Stimulated activated CD8-positive, alpha-beta memory T cell treated with anti-CD3 and anti-CD28 coated beads, Interleukin-7, amount 100 ng/mL, for 24 hours (primary cell): ENCODE data around the gene NES.

Experiments
- DNase-seq: peaks from one replicate; pipeline ENCODE4 v3.0.0-alpha.2; 2020; ENCODE audit warnings: low read depth

NES gene

GRCh38 chr1:156676820-156677615 lies at the start of gene NES:
TSS of gene NES (minus strand) at chr1:156677407. CDS start at chr1:156677264, 143 bp downstream.
- DNase-seq = no peak

GRCh38 chr1:156726549-156727226 lies 49.5 kb upstream of the NES start:
- DNase-seq = no peak

- DNase-seq = peak; percentile 55
These were observed 48.6 kb upstream of the NES start for GRCh38 chr1:156725683-156726280.

- DNase-seq = no peak
These were observed 44.3 kb upstream of the NES start for GRCh38 chr1:156721535-156721934.

- DNase-seq = no peak
These were observed 43.9 kb upstream of the NES start for GRCh38 chr1:156721131-156721530.

- DNase-seq = no peak
These were observed 40.1 kb upstream of the NES start for GRCh38 chr1:156717351-156717750.

- DNase-seq = no peak
These were observed 37.6 kb upstream of the NES start for GRCh38 chr1:156714830-156715229.

GRCh38 chr1:156712626-156713025 lies 35.4 kb upstream of the NES start:
- DNase-seq = no peak

- DNase-seq = no peak
These were observed 34.0 kb upstream of the NES start for GRCh38 chr1:156711011-156711817.

- DNase-seq = no peak
These were observed 32.7 kb upstream of the NES start for GRCh38 chr1:156709757-156710489.

GRCh38 chr1:156709031-156709430 lies 31.8 kb upstream of the NES start:
- no peak for DNase-seq

GRCh38 chr1:156708218-156708661 lies 31.0 kb upstream of the NES start:
- no peak for DNase-seq

- DNase-seq = no peak
These were observed 30.4 kb upstream of the NES start for GRCh38 chr1:156707417-156708217.

- DNase-seq = no peak
These were observed 29.6 kb upstream of the NES start for GRCh38 chr1:156706657-156707416.

- DNase-seq = peak; percentile 61
These were observed 28.9 kb upstream of the NES start for GRCh38 chr1:156705918-156706656.

- DNase-seq = no peak
These were observed 28.2 kb upstream of the NES start, which contains the start of gene CRABP2 for GRCh38 chr1:156705321-156705917. TSS of gene CRABP2 (minus strand) at chr1:156705583. CDS start at chr1:156705446, 137 bp downstream.

GRCh38 chr1:156704930-156705320 lies 27.7 kb upstream of the NES start:
- no peak for DNase-seq

GRCh38 chr1:156704166-156704711 lies 27.0 kb upstream of the NES start:
- DNase-seq = no peak
